Measurements from ENCODE around the gene XKR7.

GRCh38 chr20:31990641-31991338 is 22.8 kb downstream of the XKR7 start:
- TF ChIP-seq ARNTL (CRISPR knock-in tag; IDR thresholded peaks at IDR 0.05; ENCODE audit: borderline replicate concordance, low read depth) = no peak
- no peak for TF ChIP-seq CREB5 (CRISPR knock-in tag; IDR thresholded peaks at IDR 0.05; ENCODE audit: low read depth)
- no peak for TF ChIP-seq ZC3H10 (CRISPR knock-in tag; IDR thresholded peaks at IDR 0.05)
- no peak for TF ChIP-seq TSHZ2 (CRISPR knock-in tag; IDR thresholded peaks at IDR 0.05)
- TF ChIP-seq PATZ1 (CRISPR knock-in tag; IDR thresholded peaks at IDR 0.05; ENCODE audit: borderline replicate concordance) = no peak
- no peak for TF ChIP-seq GLIS3 (CRISPR knock-in tag; IDR thresholded peaks at IDR 0.05)
- no peak for TF ChIP-seq OSR1 (CRISPR knock-in tag; IDR thresholded peaks at IDR 0.05)
- no peak for TF ChIP-seq POU6F1 (CRISPR knock-in tag; IDR thresholded peaks at IDR 0.05; ENCODE audit: borderline replicate concordance, low read depth)
- no peak for TF ChIP-seq RARB (CRISPR knock-in tag; IDR thresholded peaks at IDR 0.05)
- TF ChIP-seq PPARA (CRISPR knock-in tag; IDR thresholded peaks at IDR 0.05; ENCODE audit: borderline replicate concordance) = no peak
